Gastrocnemius medialis (tissue), 4 donors: ENCODE measurements around the gene TIGD1.

Source experiments
- POLR2A ChIP-seq, 2 donors: fragments of 450-650 bp; IDR thresholded peaks; one replicate each; pipeline ENCODE4 v1.6.1; 2017; ENCODE audit warnings: antibody characterized with exemption in 2 of 2, mild to moderate bottlenecking in 2 of 2, moderate library complexity in 2 of 2
- TF ChIP-seq, protein P1 (sequence below), 5 experiments: fragments of 450-650 bp in 3 of 5; fragments of 200-600 bp in 2 of 5; sonication (generic) in 2 of 5; IDR thresholded peaks in 4 of 5; conservative IDR thresholded peaks in 1 of 5; 1 replicate in 4 of 5; 2 replicates in 1 of 5; pipeline ENCODE4 v1.5.1; 2016 to 2019; ENCODE audit warnings: antibody characterized with exemption in 5 of 5, mild to moderate bottlenecking in 3 of 5, moderate library complexity in 3 of 5

DNA sequence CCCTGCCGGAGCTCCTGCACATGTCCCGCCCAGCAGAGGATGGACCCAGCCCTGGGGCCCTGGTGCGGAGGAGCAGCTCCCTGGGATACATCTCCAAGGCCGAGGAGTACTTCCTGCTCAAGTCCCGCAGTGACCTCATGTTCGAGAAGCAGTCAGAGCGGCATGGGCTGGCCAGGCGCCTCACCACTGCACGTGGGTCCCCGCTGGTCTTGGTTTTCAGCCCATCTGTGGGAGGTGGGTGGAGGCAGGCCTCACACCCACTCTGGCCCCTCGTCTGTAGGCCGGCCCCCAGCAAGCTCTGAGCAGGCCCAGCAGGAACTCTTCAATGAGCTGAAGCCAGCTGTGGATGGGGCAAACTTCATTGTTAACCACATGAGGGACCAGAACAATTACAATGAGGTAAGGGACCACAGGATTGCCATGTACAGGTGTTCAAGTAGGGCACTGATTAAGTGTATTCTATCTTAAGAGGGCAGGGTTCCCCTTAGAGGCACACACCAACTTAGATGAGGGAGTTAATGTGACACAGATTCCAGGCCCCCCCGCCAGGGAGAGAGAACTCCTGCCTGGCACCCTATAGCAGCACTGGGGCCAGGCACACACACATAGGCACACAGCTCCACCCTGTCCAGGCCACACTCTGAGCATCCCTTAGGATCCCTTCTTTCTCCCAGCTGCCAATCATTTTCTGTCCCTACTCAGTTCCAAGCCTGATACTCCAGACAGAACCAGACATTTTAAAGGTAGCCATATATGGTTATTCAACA, 16.2 kb downstream of the TIGD1 start:
- TF ChIP-seq, protein P1, sequence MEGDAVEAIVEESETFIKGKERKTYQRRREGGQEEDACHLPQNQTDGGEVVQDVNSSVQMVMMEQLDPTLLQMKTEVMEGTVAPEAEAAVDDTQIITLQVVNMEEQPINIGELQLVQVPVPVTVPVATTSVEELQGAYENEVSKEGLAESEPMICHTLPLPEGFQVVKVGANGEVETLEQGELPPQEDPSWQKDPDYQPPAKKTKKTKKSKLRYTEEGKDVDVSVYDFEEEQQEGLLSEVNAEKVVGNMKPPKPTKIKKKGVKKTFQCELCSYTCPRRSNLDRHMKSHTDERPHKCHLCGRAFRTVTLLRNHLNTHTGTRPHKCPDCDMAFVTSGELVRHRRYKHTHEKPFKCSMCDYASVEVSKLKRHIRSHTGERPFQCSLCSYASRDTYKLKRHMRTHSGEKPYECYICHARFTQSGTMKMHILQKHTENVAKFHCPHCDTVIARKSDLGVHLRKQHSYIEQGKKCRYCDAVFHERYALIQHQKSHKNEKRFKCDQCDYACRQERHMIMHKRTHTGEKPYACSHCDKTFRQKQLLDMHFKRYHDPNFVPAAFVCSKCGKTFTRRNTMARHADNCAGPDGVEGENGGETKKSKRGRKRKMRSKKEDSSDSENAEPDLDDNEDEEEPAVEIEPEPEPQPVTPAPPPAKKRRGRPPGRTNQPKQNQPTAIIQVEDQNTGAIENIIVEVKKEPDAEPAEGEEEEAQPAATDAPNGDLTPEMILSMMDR (IDR thresholded peaks at IDR 0.05 in 4 of 5, conservative IDR thresholded peaks at IDR 0.05 in 1 of 5) = no peak
- no peak for TF ChIP-seq POLR2A (IDR thresholded peaks at IDR 0.05)
